ELR (cell line): ENCODE measurements around the gene TMEM245.

ENCODE experiments used
- DNase-seq: peaks from one replicate; pipeline ENCODE4 v3.0.0-alpha.2; 2015; ENCODE audit warnings: low read depth

Gene TMEM245

DNA sequence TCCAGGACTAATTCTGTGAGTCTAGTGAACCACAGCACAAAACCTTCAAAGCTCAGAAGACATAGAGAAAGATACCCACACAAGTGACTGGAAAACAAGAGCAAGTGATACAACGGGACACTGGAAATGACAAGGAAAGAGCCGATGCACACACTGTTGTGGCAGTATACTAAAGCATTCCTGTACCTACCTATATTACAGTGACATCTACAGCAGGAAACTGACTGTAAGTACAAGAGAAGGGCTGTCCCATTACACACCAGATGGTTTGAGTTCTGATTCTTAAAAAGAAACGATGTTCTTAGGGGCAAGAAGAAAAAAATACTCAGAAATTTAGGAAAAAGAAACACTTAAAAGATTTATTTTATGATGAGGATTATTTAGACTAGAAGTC is 18.5 kb downstream of the TMEM245 start:
- no peak for DNase-seq

DNA sequence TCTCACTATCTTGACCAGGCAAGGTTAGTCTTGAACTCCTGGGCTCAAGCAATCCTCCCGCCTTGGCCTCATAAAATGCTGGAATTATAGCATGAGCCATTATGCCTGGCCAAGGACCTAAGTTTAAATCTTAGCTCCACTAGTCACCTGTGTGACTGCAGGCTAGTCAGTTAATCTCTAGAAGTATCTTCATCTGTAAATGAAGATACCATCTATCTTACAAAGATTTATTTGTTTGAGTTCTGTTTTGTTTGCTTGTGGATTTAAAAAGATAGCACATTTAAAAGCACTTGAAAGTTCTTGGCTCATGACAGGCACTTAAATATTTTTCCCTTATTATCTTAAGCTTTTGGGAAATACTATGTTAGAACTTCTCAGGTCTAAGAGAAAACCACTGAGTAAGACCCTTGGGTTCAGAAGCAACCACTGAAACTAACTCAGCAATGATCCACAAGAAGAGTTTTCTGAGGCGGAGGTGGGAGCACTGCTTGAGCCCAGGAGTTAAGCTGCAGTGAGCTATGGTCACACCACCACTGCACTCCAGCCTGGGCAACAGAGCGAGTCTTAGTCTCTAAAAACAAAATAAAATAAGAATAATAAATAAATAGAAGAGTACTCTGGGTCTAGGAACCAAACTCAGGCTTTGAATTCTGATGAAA is 19.1 kb downstream of the TMEM245 start:
- DNase-seq, result no peak

DNA sequence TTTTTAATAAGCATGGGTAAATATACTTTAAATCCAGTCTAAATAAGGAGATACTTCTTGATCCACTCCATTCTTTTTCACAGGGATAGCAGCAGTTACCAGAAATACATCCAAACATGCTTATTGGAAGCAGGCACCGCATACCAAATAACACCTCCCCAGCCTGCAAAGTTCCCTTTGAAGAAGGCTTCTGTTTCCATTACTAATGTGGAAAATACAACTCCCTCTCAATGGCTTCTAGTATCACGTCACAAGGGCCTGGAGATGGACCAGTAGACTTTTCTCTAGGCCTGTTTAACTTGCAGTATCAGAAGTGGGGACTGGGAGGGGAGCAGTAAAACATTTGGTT is 20.8 kb downstream of the TMEM245 start:
- no peak for DNase-seq

DNA sequence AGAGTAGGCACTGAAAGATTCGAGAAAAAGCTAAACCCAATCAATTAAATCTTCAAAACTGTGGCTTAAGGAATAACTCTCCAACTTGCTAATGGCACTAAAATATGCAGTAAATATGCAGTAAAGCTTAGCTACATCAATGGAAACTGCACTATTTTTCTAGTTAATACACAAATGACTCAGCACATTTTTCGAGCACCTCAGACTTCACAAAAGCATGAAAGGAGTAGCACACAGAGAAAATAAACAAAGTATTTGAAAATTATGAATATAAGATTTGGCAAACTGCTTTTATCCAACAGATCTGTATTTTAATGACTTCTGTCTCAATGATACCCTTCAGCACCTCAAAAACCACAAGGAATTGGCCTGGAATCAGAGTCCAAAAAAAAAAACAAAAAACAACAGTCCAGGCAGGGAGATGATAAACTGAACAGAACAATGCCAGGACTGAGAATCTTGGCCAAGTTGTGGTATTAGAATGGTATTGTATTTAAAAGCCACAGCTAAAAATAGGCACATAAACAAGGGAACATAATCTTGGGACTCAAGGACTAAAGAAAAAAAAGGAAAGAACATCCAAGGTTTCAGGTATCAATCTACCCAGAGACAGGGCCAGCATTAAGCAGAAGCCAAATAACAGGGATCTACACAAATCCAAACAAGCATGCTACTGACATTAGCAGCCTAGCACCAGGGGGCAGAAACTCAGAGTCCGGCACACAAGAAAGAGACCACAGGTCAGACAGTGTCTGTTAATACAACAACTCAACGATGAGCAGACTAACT is 21.4 kb downstream of the TMEM245 start:
- DNase-seq, result peak; percentile 63

DNA sequence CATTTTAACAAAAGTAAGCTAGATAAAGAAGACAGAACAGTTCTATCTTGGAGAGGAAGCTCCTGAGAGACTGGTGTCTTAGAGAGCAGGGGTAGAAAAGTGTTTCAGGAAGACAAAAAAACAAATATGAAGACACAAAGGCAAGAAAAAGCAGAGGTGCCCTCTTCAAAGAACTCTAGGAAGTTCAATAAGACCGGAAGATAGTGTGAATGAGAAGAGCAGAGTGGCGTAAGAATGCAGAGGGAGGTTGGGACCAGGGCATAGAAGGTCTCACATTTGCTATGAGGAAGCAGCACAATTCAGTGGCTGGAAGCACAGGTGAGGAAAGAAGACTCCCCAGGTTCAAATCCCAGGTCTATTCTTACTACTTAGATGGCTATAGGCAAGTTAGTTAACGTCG is 22.6 kb downstream of the TMEM245 start:
- no peak for DNase-seq

DNA sequence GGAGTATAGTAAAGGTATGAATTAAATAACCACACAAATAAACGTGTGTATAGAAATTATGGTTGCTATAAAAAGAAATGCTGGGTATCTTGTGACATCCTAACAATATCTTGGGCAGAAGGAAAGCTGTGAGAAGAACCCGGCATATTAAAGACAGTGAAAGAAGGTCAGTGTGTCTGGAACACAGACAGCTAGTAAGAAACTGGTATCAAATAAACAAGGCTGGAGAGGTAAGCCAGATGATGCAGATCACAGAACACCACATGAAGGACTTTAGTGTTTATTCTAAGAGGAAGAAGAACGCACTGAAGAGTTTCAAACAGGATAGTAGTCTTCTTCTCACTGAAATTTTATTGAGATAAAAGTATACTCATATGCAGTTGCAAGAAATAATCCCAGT is 24.4 kb downstream of the TMEM245 start:
- no peak for DNase-seq

DNA sequence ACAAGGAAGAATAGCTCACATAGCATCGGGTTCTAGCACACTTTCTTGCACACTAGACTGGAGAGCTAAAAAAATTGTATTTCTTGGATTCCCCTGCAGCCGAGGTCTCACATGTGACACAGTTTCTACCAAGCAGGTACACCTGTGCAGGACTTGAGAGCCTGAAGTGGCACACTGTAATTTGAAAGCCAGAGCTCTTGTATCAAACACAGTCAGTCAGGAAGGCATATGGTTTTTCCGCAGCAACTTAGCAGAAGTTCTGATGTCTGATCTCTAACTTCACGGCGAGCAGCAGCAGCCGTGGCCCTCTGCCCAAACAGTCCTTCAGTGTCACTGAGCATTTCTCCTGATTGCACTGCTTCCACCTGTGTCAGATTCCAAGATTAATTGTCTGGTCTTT is 25.5 kb downstream of the TMEM245 start:
- DNase-seq, result no peak

DNA sequence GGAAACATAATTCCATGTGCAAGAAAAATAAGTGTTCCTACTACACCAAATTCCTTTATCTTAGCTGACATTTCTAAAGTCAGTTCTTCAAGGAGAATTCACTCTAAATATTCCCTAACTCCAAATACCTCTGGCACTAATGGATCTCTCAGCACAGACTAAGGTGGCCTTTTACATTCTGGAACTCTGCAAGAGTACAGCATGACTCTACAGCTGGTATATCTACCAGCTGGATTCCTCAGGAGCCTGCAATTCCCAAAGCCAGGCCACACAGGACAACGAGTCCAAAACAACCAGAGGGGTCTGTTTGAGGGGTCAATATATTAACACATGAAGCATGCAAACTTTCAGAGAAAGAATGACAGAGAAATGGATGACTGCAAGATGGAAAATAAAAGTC is 27.2 kb downstream of the TMEM245 start:
- no peak for DNase-seq

DNA sequence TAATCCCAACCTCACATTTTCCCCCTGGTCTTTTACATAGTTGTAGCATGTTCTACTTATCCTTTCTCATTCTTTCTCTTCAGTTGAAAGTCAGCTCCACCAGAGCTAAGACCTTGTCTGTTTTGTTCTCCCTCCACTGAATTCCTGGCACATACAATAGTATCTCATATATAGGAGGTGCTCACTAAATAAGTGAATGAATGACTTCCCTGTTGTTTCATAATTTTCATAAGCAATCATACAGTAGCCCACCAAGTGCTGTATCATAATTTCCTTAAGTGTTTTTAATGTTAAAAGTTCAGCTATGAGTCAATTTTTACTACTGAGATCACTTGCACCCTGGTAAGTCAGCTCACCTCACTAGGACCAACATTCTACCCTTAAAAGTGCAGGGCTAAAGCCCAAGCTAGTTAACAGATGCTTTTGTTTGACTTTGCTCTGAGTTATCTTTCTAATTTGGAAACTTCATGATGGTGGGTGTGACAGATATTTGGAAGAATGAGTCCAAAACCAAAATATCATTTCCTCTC is 27.6 kb downstream of the TMEM245 start:
- no peak for DNase-seq

DNA sequence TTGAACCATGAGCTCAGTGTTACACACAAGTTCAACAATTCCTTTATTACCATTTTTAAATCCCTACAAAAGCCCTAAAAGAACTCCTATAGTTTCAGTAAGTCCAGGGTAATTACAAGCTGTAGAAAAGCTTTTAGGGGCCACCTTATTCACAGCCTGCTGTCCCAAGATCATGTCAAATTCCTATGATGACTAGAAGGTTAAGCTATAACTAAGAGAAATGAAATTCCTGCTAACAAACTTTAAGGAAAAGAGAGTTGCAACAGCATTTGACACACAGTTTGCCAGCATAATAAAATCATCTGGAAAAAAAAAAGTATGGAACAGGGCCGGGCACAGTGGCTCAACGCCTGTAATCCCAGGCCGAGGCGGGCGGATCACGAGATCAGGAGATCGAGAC is 31.5 kb downstream of the TMEM245 start:
- DNase-seq, result peak; percentile 75

DNA sequence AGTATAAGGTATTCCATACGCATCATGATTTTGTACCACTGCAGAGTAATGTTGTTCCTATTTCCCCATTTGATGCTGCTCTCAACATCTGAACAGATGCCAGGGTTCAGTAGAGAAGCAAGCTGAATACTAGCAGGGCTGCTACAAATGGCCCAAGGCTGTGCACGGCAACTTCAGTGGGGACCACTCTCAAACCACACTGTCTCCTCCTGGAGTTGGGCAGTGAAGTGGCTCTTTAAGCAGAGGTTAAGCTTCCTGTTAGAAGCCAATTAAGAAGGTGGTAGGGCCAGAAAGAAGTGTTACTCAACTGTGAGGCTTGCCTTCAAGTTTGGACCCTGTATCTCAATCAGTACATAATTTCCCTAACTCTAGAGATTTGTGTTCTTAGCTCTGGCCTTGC is 32.0 kb downstream of the TMEM245 start:
- no peak for DNase-seq

DNA sequence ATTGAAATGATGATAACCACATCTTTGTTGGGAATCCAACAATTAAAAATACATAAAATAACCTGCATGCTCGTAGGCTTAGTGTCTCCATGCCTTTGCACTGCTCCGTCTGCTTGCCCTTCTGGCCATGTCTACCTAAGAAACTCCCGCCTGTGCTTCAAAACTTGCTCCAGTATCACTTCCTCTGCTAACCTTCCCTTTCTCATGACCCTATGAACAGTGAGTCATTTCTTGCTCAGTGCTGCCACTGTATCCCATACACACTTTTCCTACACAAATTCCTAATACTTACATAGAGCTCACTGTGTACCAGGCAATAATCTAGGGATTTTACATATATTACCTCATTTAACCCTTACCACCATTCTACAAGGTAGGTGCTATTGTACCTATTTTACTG is 33.5 kb downstream of the TMEM245 start:
- peak; percentile 82 for DNase-seq

DNA sequence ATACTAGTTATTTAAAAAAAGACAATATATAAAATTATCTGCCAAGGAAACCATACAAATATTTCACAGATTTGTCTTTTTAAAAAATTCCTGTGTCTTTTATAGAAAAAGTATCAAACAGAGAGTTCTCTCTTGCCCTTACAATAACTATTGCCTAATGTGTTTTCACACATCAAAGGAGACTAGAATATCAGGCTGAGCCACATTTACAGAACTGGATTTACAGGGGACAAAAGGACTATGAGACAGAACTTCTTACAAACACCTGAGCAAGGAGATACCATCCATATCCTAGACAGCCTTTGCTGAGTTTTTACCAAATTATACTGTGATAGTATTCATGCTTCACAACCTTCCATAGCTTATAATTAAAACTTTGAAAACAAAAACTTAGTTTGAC is 34.2 kb downstream of the TMEM245 start:
- DNase-seq, result no peak

DNA sequence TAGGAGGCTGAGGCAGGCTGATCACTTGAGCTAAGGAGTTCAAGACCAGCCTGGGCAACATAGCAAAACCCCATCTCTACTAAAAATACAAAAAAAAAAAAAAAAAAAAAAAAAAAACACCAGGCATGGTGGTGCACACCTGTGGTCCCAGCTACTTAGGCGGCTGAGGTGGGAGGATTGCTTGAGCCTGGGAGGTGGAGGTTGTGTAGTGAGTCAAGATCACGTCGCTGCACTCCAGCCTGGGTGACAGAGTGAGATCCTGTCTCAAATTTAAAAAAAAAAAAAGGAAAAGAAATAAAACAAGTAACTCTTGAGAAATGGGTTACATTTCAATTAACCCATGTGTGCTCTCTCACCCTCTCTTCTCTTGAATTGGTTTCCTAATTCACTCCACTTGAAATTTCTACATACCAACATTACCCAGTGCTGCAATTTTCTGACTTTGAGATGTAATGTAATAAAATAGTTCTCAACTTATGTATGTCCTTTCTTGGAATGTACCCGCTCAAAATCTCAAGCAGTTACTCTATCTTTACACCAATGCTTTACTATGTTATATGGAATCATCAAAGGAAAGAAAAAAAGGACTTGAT is 35.8 kb downstream of the TMEM245 start:
- DNase-seq, result no peak

DNA sequence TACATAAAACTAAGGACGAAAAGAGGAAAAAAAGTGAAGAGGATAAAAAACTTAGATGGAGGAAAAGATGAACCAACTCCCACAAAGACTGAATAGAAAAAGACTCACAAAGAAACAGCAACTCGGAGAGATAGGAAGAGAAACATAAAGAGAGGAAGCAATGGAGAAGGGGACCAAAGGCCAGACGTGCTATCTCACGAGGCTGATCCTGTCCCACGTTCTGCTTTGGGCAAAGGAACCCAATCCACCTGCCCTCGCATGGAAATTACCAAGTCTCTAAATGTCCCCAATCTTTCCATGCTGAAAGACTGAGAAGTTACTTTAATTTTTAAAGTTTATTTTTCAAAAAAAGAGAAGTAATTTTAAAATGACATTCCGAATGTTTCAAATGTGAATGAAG is 36.6 kb downstream of the TMEM245 start:
- no peak for DNase-seq

DNA sequence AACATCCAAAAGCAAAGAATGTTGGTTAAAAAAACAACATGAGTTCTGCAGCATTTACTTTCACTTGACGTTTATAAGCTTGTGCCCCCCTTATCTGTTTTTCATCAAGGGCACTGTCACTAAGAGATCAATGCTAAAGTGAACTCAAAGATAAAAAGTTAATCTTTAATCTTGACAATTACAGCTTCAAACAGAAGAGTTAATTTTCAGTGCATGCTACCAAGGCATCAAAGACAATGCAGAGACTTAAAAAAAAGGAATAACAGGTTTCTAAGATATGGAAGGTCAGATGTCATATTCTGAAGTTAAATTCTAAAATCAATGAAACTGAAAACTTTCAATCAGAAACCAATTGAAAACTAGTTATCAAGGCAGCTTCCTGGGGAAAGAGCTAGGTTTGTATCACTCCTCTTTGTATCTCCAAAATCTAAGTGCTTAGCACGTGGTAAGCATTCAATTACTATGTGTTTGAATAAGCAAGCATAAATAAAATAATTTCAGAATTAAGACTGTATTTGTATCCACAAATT is 37.6 kb downstream of the TMEM245 start:
- DNase-seq, result no peak

DNA sequence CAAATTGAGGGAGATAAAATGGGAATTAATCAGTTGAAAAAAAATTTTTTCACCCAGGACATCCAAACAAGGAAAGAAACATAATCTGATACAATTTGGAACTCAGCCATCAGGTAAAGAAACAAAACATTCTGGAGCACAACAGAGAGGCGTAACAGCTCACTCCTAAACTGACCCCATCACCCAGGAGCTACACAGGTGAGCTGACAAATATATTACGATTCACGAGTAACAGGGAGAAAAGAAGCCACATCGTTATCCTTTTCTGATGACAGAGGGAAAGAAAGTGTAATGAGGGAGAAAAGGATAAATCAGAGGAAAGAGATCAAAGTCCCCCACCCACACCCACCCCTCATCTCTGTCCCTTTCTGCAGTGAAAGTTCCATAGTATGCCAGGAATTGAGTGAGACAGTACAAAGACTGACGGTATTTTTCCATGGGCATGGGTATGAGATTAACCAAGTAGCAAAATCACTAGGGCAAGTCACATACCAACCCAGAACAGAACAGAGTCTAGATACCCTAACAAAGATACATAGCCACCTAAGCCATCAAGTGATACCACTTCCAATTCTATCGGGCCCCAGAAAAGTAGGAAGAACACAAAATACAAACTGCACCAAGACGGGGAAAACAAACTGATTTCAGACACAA is 45.4 kb downstream of the TMEM245 start:
- no peak for DNase-seq

DNA sequence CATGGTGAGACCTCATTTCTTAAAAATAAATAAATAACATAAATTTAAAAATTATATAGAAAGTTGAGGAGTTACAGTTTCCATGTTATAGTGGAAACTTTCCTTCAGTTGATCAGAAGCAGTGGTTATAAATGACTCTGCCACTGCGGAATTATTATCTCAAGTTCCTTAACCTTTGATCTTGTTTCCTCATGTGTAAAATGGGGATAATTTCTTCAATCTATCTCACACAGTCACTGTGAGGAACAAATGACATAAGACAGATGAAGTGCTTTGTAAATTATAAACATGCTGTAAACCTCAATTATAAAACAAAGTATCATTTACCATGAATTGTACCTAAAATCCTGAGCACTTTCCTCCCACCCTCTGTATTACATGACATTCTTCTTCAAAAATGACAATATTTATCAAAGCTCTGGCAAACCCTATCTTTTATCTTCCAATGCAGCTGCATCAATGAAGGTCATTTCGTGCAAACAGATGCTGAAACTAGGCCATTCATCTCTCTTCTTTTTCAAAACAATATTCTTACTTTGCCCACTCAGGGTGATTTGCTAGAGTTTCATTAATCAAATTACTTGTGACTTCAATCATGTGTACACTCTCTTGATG is 46.8 kb downstream of the TMEM245 start:
- no peak for DNase-seq

DNA sequence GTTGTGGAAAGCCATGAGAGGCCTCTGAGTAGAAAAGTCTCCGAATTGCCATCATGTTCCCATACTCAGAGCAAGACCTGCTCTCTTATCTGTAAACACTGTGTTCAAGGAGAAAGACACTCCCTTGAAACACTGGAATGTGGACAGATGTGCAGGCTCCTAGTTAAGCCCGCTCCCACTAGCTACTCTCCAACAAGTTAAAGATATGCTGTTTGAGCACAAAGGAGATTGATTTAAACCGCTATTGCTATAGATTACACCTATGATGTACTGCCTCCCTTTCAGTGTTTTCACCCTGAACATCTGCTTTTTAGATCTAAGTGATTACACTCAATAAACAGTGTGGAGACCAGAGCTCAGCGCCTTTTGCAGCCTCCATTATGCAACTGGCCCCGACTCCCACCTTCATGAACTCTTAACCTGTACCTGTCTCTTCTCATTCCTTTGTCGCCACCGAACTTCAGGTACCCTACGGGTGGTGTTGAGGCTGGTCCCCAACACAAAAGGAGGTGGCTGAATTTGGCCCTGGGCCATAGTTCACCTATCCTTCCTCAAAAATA is 47.5 kb downstream of the TMEM245 start:
- DNase-seq, result no peak

DNA sequence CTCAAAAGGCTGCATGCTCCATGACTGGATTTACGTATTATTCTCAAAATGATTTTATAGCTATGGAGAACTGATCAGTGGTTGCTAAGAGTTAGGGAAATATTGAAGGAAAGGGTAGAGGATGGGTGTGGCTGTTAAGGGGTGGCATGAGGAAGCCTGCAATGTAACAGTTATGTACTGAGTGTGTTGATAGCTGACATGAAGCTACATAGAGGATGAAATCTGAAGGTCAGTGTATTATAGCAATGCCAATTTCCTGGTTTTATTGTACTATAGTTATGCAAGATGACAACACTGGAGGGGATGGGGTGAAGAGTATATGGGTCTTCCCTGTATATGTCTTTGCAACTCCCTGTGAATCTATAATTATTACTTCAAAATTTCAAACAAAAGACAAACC is 51.0 kb downstream of the TMEM245 start:
- DNase-seq, result no peak

DNA sequence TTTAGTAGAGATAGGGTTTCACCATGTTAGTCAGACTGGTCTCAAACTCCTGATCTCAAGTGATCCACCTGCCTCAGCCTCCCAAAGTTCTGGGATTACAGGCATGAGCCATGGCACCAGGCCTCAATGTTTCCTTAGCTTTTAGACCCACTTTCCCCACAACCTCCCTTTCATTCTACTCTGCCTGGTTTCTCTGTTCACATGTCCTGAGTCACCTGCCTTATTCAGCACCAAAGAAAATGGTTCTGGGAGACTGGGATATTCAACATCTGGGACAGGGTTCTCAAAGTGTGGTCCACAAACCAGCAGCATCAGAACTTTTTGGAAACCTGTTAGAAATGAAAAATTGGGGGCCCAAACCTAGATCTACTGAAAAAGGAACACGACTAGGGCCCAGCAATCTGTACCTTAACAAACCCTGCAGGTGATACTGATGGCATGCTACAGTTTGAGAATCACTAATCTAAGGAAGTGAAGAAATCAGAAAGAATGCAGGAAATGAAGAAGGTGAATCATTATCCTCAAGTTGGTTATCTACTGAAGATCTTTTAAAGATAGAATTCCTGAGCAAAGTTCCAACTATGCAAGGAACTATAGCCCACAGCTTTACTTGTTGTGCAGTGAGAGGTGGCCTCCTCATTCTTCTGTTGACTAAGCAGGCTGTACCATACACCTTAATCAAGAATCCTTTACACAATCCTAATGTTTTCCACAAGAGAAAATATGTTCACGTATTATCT is 54.6 kb downstream of the TMEM245 start:
- DNase-seq, result peak; percentile 94
